Activated CD8-positive, alpha-beta memory T cell treated with anti-CD3 and anti-CD28 coated beads, Interleukin-2, amount 50 U/mL, for 1 hour (primary cell): ENCODE data around the gene LYZL2.
"Not testable (repeated sequence)": the region's sequence is repeated elsewhere in the genome, so short reads cannot be mapped to it uniquely, and the experiment has no call there.

Experiments used
- DNase-seq: peaks from one replicate; pipeline ENCODE4 v3.0.0-alpha.2; 2020; ENCODE audit errors: extremely low read depth

The LYZL2 gene

DNA sequence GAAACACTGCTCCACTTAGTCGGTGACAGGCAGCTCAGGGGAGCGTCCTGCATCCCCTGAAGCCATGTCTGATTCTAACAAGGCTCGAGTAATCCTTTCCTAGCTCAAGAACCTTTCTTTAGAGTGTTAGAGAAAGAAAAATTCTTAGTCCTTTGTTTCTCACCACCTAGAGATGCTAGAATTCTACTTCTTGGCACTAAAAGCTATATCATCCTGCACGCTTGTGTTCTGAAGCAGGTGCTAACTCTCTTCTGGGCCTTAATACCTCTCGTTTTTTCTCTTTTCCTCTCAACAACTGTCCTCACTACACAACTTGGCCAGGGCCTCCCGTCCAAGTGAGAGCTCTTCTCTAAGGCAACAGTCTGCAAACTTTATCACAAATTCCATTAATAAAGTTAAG is at the start of gene LYZL2:
TSS of gene LYZL2 (minus strand) at position 101 of the 400 bp plus-strand sequence. CDS start 2,838 bp downstream, outside the sequence.
- no peak for DNase-seq

DNA sequence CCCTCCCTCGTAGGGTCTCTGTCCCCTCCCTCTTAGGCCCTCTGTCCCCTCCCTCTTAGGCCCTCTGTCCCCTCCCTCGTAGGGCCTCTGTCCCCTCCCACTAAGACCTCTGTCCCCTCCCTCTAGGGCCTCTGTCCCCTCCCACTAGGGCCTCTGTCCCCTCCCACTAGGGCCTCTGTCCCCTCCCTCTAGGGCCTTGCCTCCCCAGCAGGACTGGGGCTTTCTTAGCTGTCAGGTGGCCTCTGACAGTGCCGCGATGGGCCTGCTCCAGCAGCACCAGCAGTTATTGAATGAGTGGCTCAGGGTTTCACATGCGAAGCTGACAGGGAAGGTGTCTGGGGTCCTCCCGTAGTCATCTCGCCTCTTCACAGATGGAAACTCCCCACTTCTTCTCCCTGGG is 48.1 kb upstream of the LYZL2 start:
- not testable (repeated sequence) for DNase-seq

DNA sequence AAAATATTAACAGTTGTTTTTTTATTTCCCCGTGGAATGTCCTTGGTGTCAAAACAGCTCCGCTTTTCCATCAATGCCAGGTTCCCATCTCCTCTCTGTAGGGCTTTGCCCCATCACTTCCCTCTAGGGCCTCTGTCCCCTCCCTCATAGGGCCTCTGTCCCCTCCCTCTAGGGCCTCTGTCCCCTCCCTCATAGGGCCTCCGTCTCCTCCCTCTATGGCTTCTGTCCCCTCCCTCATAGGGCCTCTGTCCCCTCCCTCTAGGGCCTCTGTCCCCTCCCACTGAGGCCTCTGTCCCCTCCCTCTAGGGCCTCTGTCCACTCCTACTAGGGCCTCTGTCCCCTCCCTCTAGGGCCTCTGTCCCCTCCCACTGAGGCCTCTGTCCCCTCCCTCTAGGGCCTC is 47.6 kb upstream of the LYZL2 start:
- DNase-seq = not testable (repeated sequence)

DNA sequence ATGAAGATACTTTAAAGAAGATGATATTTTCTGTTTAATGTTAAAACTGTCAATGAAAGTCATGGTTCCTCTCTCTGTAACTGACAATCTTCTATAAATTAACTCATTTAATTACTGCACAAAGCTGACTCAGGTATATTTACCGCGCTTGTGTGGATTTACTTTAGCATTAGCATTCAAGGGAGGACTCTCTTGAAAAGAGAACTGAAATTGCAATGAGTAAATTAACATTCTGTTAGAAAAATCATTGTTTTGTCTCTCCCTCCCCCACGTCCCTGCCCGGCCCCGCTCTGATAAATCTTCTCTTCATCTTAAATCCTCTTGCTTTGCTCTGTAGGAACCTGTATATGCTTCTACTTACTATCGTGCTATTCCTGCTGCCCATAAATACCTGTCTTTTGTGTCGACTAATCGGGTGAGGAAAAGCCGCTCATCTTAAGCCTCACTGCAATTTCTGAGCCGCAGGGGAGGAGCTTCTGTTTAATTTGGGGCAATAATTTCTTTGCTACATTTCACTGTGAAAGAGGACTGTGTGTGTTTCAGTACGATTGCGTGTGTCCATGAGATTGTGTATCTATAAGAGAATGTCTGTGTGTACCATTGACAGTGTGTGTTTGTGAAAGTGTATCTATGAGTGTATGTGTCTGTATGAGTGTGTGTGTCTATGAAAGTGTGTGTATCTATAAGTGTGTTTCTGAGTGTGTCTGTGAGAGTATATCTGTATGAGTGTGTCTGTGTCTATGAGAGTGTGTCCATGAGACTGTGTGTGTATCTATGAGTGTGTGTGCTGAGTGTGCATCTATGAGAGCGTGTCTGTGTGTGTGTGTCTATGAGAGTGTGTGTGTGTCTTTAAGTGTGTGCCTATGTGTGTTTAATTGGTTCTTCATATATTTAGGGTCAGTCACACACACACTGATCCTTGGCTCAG is 46.5 kb upstream of the LYZL2 start:
- no peak for DNase-seq

DNA sequence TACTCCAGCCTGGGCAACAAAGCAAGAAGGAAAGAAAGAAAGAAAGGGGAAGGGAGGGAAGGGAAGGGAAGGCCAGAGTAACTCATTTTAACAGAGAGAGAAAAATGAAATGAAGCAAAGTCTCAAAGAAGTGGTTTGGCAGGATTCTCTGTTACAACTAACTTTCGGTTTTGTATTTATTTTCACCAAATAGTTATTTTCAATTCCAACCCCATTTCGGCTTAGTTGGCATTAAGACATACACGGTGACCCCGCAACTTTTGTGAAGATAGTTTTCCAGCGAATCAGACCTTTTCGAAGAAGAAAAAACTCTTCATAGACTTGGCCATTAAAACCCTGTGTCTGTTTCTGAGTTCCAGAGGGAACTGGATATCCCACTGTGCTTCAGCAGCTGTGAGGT is 45.2 kb upstream of the LYZL2 start:
- DNase-seq = no peak

GRCh38 chr10:30673262-30673661 is 43.7 kb upstream of the LYZL2 start:
- not testable (repeated sequence) for DNase-seq

- not testable (repeated sequence) for DNase-seq
Observed at GRCh38 chr10:30672338-30672737, 42.8 kb upstream of the LYZL2 start.

DNA sequence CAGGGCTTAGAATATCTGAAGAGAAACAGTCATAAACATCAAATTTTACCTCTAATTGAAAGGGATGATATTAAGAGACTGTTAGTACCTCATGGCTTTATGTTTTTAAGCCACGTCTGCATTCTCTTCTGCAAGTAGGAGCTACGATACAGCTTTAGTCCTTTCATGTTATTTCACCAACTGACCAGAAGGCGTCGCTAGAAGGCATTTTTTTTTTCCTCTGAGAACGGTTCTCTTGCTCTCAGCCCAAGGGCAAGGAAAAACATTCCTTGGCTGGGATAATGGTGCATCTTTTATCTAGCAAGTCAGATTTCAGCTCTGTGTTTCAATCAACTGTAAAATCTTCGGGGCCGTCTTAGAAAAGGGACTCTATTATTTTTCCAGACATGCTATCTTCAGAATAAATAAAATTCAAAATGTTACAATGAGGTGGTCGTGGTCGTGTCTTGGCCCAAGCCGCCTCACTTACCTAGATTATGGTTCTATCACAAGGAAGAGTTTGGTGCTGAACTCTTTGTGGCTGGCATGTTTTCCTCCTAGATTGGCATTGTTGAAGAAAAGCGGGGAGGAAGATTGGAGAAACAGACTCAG is 41.6 kb upstream of the LYZL2 start:
- no peak for DNase-seq

DNA sequence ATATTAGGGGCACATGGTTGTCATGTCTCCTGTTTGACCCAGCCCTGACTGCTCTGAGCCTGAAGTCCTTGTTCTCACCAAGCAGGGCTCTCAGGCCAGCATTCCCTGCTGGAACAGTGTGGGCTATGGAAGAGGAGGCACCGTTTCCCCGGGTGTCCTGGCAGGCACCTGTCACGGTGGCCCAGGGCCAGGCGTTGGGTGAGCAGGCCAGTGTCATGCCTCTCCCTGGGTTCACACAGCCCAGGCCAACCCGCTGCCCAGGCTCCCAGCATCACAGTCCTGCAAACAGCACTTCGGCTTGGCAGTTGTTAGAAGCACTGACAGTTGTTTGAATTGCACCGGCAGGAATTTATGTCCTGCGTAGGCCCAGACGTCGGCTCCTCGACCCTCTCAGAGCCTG is 38.4 kb upstream of the LYZL2 start:
- DNase-seq = not testable (repeated sequence)

- not testable (repeated sequence) for DNase-seq
Observed at GRCh38 chr10:30663403-30663802, 33.9 kb upstream of the LYZL2 start.

- DNase-seq = no peak
Observed at GRCh38 chr10:30662814-30663213, 33.3 kb upstream of the LYZL2 start.

- not testable (repeated sequence) for DNase-seq
Observed at GRCh38 chr10:30660314-30660713, 30.8 kb upstream of the LYZL2 start.

DNA sequence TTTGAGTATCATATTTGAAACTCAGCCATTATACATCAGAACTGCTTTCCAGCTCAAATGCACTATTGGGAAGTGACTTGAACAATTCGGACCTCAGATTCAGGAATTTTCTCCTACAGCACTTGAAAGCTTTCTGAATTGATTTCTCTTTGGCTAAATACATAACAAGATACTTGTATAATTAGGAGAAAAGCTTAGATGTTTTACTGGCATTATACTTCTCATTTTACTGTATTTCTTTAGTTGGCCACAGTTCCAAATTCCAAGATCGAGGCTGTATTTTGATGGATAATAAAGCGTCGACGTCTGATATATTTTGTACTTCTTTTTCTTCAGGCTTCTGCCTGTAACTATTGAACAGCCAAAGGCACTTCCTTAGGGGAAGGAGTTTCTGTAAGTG is 26.7 kb upstream of the LYZL2 start:
- no peak for DNase-seq

DNA sequence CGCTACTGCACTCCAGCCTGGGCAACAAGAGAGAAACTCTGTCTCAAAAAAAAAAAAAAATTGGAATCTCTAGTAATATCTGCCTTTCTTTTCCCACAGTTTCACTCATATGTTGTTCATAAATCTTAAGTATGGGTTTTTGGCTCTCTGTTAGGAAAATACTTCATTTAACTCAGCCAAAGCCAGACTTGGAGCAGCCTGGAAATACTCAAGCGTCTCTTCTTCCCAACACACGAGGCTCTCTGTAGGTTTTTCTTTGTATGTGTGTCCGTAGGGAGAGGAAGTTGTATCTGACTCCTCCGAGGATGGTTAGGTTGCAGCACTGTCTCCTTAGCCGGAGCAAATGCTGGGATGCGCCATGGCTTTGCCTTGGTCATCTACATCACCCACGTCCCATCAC is 25.4 kb upstream of the LYZL2 start:
- DNase-seq = not testable (repeated sequence)

- not testable (repeated sequence) for DNase-seq
Observed at GRCh38 chr10:30651470-30652397, 22.2 kb upstream of the LYZL2 start.

GRCh38 chr10:30647089-30647488 is 17.5 kb upstream of the LYZL2 start:
- DNase-seq = no peak

- no peak for DNase-seq
Observed at GRCh38 chr10:30645340-30645827, 15.8 kb upstream of the LYZL2 start.

DNA sequence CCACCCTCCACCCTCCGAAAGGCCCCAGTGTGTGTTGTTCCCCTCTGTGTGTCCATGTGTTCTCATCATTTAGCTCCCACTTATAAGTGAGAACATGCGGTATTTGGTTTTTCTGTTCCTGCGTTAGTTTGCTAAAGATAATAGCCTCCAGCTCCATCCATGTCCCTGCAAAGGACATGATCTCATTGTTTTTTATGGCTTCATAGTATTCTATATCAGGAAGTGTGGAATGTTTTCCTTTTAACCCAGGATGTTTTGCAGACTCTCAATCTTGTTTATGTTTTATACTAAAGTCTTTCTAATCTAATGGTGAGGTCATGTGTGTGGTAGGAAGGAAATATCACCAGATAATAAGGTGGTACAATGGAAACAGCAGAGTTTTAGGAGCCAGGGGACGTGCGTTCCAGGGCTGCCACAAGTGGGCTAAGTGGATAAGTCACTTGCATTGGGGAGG is 14.9 kb upstream of the LYZL2 start:
- not testable (repeated sequence) for DNase-seq

DNA sequence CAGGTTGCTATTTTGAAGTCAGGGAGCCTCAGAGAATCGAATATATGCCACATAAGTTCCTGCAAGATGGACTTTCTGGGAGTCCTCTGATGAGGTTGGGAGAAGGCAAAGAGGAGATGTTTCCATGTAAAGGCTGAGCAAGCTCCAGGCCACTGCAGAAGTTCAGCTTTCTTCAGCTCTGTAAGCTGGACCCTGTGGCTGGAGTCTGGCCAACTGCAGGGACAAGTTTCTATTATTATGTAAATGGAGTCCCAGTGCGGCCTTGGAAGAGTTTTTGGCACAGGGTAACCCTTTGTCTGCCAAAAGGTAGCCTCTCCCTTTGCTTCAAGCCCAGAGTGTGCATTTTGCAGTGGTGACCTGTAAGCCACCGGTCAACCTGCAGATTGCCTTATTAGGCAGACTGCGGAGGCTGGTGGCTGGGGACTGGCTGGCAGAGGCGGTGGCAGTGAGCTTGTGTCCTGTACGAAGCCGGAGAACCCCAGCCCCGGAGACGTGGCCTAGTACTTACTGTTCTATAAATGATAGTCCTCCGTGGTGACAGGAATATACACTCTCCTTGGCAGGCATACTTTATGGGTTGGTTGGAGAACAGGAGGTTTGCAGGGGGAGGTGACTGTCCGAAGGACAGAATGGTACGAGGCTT is 14.1 kb upstream of the LYZL2 start:
- DNase-seq = not testable (repeated sequence)

GRCh38 chr10:30642856-30643255 is 13.3 kb upstream of the LYZL2 start:
- DNase-seq = not testable (repeated sequence)
